HG03575 (cell line): Measurements from ENCODE around the gene HIP1.
A peak's percentile ranks its signal among the peaks of the same experiment; 100 is the strongest.
"Not testable (repeated sequence)": the region's sequence is repeated elsewhere in the genome, so short reads cannot be mapped to it uniquely, and the experiment has no call there.

ENCODE experiments used
- ATAC-seq: cut with Tn5 transposase; IDR thresholded peaks from one replicate; pipeline ENCODE4 v1.9.1; 2021; ENCODE audit not compliant: unreplicated experiment, insufficient number of reproducible peaks, low FRiP score; ENCODE audit errors: extremely low read depth

Gene HIP1

DNA sequence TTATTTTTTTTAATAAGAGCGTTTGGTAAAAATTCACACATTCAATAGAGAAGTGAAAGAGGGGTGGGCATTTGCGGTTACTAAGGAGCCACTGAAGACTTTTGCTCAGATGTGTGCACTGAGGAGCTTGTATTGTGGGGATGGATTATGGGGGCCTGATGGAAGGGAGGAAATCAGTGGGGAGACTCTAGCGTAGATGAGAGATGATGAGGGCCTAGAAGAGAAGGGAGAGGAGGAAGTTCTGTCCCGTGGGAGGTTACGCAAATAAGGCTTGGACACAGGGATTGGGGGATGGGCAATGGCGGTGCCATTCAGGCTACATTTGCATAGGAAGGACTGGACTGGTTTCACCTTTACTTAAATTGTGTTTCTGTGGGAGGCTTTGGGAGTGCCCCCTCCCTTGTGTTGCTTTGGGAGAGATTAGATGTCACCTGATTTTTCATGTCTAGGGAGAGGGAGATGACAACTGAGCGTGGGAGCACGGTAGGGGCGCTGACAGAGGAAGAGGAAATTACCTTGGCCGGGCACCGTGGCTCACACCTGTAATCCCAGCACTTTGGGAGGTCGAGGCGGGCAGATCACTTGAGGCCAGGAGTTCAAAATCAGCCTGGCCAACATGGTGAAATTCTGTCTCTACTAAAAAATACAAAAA is 2.2 kb upstream of the HIP1 start:
- ATAC-seq = no peak

DNA sequence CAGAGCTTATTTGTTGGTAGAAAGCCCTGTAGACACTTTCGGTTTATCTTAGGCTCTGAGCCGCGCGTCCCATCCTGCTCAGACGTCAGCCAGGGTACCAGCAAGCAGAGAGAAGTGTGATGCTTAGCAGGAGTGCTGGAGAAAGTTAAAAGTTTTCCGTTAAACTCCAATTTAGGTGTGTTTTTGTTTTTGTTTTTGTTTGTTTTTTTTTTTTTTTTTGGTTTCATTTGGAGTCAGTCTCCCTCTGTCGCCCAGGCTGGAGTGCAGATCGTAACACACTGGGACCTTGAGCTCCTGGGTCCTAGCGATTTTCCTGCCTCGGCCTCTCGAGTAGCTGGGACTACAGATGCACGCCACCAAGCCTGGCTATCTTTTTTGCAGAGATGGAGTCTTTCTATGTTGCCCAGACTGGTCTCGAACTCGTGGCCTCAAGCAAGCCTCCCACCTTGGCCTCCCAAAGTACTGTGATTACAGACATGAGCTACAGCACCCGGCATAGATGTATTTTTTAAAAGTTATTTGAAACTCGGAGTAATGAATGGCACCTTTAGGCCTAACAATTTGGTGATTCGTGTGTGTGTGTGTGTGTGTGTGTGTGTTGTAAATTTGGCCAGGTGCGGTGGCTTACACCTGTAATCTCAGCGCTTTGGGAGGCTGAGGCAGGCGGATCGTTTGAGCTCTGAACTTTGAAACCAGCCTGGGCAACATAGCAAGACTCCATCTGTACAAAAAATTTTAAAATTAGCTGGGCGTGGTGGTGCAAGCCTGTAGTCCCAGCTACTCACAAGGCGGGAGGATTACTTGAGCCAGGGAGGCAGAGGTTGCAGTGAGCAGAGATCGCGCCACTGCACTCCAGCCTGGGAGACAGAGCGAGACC is 1.3 kb upstream of the HIP1 start:
- ATAC-seq = no peak

DNA sequence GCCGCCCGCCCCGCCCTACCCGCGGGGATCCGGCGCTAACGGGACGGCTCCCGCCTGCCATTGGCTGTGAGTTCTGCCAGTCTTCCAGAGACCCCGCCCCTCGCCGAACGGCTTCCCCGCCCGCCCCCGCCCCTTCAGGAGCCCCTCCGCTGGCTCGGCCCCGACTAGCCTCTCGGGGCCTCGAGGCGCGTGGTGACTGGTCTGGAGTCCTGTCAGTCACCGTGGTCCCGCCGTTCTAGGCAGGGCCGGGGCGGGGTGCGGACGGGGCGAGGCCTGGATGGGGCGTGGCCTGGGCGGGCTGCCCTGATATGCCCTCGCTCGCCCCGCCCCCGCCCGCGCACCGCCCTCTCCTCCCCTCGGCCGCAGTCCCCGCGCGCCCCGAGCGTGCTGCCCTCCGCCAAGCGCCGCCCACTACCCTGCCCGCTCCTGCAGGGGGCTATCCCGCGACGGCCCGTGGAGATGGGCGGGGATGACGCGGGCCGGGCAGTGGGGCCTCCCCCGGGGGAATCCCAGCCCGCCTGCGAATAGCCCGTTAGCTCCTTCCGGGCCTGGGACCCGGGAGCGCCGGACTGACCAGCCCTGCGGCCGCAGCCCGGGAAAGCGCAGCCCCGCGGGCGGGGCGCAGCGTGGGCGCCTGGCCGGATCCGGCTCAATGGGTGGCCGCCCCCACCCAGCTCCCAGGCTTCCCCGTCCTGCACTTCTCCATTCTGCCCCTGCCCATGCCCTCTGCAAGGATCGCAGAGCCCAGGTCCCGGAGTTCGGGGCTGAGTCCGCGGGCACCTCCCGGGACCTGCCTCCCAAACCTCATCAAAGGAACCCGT is 444 bp upstream of the HIP1 start:
- peak; percentile 33 for ATAC-seq

DNA sequence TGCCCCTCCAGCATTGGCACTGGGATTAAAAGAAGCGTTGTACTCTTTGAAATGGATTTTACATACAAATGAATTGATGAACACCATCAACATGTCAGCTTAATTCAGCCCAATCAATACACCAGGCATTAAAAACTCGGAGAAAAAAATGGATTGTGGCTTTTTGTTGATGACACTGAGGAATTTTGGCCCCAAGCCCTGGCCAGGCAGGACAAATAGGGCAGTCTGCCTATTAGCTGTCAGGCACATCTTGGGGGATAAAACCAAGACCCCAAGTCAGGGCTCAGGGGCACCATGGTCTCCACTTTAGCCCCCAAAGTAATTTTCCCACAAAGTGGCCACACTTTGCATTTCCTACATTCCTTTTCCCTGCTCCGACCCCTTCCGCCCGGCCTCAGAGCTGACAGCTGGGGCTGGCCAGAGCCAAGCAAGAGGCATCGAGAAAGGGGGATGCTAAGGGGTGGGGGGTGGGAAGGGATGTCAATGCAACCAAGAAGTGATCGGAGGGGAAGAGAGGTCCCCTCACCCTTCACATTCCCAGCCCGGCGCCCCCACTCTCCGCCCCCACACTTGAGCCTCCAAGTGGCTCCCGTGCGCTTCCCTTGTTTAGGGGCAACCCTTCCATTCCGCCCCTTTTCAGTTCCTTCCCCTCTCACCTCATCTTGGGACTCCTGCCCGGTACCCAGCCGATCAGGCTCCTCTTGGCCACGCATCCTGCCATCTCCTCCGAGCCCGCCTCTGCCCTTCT is 711 bp downstream of the HIP1 start:
- ATAC-seq = no peak

DNA sequence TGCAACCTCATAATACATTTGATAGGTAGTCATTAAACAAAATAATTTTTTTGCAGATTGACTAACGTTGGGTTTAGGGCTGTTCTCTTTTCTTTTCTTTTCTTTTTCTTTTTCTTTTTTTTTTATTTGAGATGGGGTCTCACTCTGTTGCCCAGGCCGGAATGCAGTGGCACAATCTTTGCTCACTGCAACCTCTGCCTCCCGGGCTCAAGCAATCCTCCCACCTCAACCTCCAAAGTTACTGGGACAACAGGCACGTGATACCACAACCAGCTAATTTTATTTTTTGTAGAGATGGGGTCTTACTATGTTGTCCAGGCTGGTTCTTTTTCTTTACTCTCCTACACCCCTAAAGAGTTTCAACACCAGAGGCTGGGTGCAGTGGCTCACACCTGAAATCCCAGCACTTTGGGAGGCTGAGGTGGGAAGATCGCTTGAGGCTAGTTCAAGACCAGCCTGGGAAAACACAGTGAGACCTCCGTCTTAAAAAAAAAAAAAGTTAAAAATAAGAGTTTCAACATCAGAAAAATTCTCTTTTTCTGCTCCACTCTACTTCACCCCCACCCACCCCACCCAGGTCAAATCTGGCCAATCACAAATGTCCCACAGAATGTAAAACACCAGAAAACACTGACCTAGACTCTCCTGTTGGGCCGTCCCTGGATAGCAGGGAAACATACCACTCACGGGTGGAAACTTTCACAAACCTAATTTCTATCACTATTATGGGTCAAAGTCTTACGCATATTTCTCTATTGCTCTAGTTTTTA is 3.0 kb downstream of the HIP1 start:
- ATAC-seq = no peak

DNA sequence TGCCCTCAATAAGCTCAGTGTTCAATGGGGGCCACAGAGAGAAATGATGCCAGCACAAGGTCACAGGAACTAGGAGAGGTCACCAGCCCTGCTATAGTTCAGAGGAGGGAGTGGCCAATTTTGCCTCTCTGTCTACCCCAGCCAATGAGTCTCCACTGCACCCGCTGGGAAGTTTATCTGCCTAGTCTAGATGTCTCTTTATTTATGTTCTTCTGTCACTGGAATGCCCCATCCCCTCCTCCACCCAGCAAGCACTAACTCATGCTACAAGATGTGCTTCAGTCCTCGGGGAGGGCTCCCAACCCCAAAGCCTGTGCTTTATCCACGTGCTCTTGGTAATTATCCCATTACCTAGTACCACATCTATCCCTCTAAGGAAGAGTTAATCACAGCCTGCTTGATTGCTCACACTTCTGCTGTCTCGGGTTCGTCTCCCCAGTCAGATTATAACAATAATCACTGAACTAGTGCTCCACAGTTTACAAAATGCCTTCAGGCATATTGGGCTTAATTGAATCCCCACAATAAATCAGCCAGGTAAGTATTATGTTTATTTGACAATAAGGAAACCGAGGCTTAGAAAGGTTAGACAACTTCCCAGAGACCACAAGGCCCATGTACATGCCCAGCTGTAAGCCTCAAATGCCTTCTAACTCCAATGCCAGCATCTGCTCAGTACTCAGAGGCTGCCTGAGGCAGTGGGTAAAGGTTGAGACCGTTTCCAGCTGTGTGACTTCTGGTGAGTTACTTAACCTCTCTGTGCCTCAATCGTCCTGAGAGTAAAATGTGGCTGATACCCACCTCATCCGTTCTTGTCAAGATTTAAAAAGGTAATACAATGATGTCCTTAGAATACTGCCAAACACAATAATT is 3.9 kb downstream of the HIP1 start:
- ATAC-seq = no peak

DNA sequence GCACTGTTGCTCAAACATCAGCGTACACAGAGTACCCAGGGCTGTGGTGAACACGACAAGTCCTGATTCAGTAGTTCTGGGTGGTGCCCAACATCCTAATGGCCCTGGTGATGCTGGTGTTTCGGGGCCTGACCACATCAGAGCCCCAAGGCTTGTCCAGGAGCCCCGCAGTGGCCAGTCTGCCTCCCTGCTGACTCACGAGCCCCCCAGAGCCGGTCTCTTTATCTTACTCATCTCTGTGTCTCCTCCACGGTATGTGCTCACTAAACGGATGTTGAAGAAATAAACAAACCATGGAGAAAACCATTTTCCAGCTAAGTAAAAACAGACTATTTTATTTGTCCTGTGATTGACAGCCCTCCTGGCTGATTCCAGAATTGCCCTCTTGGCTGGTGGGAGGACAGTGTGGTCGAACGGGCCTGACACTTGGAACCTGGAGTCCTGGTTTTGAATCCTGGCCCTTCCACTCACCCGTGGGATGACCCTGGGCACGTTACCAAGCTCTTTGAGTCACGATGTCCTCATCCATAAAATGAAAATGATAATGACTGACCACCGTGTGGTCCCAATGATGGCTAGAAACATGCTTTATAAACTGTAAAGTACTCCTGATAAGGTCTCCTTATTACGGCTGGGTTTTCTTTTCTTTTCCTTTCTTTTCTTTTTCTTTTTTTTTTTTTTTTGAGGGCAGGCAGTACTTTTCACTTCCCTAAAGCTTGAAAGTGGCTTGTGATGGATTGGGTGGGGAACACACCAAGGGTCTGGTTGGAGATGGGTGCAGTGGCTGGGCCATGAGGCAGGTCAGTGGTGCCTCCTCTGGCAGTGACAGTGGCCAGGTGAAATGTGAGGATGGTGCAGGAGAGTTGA is 5.7 kb downstream of the HIP1 start:
- no peak for ATAC-seq

DNA sequence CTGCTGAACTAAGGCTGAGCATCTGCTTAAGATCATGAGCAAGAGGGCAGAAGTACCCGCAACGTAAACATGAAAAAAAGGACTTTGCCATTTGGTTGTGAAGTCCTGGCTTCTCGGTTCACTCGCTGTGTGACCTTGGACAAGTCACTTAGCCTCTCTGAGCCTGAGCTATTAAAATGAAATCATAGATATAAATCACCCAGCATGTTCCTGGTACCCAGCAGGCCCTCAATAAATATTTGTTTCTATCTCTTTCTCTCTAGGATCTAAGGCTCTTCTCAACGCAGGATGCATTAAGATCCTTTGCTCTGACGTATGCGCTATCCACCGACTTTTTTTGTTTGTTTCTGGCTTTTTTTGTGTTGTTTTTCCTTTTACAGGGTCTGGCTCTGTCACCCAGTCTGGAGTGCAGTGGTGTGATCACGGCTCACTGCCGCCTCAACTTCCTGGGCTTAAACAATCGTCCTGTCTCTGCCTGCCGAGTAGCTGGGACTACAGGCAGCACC is 6.7 kb downstream of the HIP1 start:
- no peak for ATAC-seq

DNA sequence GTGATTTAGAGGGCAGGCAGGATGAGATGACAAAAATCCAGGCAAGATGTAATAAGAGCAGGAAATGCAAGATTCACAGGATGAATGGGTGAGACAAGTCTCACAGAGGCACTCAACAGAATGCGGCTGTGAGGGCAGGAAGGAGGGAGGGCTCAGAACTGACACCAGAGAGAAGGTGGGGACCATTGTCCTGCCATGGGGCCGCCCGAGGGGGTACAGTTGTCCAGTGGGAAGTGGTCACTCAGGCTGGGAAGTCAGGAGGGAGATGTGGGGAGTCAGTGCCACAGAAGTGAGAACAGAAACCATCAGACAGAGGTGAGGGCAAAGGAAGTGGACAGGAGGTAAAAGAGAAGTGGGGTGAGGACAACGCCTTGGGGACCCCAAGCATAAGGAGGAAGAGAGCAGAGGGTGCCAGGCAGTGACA is 8.9 kb downstream of the HIP1 start:
- no peak for ATAC-seq

DNA sequence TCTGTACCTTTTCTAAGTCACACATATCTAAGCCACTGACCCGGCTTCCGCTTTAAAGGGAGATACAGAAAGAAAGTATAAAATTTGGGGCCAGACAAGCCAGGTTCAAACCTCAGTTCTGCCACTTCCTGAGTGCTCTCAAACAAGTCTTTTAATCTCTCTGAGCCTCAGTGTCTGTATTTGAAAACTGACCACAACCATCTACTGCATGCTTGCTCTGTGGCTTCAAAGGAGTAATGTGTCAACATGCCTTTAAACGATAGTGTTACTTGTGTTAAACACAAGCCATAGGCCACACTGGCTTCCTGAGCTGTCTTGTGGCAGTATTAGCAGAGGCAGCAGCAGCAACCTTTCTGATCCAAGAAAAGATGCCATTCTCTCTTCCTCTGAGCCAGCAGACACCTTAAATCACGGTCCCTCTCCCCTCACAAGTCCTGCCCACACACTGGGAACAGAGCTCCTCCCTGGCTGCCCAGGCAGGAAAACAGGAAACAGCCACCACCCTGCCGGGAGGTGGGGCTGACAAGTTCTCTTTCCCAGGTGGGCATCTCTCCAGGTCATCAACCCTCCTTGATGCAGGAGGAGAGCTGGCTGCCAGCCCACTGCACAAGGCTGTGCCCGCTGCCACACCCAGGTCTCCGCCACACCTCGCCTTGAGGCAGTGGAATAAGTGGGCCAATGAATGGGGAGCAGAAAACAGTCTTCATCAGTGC is 10.7 kb downstream of the HIP1 start:
- no peak for ATAC-seq

DNA sequence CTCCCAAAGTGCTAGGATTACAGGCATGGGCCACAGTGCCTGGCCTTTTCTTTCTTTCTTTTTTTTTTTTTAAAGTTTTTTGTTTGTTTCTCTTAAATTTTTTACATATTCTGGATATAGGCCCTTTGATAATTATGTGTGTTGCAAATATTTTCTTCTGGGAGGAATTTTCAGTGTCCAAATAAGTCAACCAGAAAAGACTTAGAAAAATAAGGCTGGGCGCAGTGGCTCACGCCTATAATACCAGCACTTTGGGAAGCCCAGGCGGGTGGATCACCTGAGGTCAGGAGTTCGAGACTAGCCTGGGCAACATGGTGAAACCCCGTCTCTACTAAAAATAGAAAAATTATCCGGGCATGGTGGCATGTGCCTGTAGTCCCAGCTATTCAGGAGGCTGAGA is 11.4 kb downstream of the HIP1 start:
- not testable (repeated sequence) for ATAC-seq

DNA sequence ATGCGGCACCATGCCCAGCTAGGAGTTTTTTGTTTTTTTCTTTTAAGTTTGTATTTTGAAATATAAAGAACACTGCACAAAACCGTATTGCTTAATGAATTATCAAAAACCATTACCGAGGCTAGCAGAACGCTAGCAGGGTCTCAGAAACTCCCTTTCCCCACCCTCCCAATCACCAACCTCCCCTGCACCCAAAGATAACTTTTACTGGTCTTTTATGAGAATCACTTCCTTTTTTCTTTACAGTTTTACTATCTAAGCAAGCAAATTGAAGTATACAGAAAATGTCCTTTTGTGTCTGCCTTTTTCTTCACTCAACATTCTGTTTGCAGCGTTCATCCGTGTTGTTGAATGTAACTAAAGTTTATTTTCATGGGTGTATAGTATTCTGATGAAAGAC is 13.4 kb downstream of the HIP1 start:
- no peak for ATAC-seq

DNA sequence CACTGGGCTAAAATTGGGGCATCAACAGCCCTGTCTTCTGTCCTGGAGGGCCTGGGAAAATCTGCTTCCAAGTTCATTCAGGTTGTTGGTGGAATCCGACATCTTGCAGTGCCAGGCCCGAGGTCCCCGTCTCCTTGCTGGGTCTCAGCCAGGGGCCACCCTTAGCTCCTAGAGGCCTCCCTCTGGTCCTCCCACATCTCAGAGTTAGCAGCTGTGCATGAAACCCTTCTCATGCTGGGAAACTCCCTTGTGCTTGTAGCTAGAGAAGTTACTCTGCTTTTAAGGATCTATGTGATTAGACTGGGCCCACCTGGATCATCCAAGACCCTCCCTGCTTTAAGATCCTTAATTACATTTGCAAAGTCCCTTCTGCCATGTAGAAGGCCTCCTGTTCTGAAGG is 15.3 kb downstream of the HIP1 start:
- ATAC-seq = no peak

DNA sequence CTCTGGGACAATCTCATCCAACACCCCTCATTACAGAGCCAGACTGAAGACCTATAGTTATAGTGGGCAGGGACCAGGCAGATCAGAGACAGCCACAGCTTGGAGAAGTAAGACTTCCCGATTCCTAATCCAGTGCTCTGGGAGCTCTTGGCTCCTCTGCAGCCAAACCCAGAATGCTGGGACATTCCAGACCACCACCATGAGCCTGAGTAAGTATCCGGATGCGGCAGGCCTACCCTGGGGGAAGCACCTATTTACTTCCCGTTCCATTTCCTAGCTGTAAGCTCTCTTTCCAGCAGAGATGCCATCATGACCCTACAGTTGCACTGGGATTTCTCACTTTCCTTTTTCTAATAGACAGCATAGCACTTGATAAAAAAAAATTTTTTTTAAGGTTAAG is 16.4 kb downstream of the HIP1 start:
- no peak for ATAC-seq

DNA sequence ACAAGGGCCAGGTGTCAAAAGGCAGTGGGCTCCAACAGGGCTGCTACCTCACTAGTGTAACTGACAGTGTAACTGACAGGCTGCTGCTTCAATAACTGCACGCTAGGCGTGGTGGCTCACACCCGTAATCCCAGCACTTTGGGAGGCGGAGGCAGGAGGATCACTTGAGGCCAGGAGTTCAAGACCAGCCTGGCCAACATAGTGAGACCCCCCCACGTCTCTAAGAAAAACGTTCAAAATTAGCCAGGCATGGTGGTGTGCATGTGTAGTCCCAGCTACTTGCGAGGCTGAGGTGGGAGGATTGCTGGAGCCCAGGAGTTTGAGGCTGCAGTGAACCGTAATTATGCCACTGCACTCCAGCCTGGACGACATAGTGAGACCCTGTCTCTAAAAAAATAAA is 16.8 kb downstream of the HIP1 start:
- not testable (repeated sequence) for ATAC-seq

DNA sequence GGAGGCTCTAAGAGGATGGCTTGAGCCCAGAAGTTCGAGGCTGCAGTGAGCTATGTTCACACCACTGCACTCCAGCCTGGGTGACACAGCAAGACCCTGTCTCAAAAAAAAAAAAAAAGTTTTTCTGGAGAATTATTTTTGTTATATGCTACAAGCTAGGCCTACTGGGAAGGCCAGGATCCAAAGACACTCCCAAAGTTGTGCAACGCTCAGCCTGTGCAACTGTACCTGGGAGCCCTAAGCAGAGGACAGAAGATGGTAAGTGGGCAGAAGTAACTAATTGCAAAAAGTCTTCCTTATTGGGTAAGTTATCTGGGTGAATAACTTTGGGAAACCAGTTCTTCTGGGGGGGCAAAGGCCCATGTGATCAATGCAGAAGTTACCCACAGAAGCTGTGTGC is 17.3 kb downstream of the HIP1 start:
- ATAC-seq = no peak
